GM12878 (cell line): ENCODE results near the gene PALLD. TPM values are rescaled to one million over a fixed set of nuclear protein-coding genes. Genes with fewer than 3 reads are reported as not detected.

Source experiments
- ATAC-seq: fragments of 200-7000 bp; cut with Tn5 transposase; 3 replicates; pipeline ENCODE4 v1.9.1; 2020; ENCODE audit warnings: mild to moderate bottlenecking, moderate library complexity
- BruUV-seq: library from RNA; stranded (reverse); fragments of 400-500 nt; replicated peaks from 2 replicates; lab custom pipeline; 2021; lab: Mats Ljungman, UMichigan
- CTCF ChIA-PET: fragments of 300-600 bp; sonication (Branson Sonifier 250); formaldehyde crosslinking; extraction: SDS; loops from one replicate; lab custom pipeline; 2021; ENCODE audit warnings: inconsistent platforms; lab: Yijun Ruan, JAX
- POLR2A ChIA-PET: fragments of 350-600 bp; formaldehyde crosslinking; extraction: SDS; loops from one replicate; lab custom pipeline; 2021; ENCODE audit warnings: inconsistent platforms; lab: Charles Lee
- RAD21 ChIA-PET: fragments of 300-600 bp; sonication (Branson Sonifier 250); formaldehyde crosslinking; loops from one replicate; lab custom pipeline; 2023; ENCODE audit warnings: antibody characterized with exemption; ENCODE audit not compliant: unreplicated experiment; lab: Charles Lee
- SMC1A ChIA-PET: fragments of 300-600 bp; sonication (Branson Sonifier 250); formaldehyde crosslinking; loops from one replicate; lab custom pipeline; 2023; ENCODE audit not compliant: unreplicated experiment, uncharacterized antibody; lab: Charles Lee
- DNase-seq: peaks from one replicate; pipeline ENCODE4 v3.0.0-alpha.2; 2011; ENCODE audit warnings: low read depth, low spot score
- FAIRE-seq: peaks from 3 replicates; lab custom pipeline; 2011; peaks lifted over from hg19 to GRCh38; lab: Jason Lieb, UNC
- H2AFZ ChIP-seq: 2 replicates; pipeline ENCODE4 v1.6.0; 2011; ENCODE audit warnings: low read depth, low read length, control low read depth; ENCODE audit not compliant: control insufficient read depth
- H3K27ac ChIP-seq: 2 replicates; pipeline ENCODE4 v1.5.1; 2011; ENCODE audit warnings: control low read depth; ENCODE audit not compliant: control insufficient read depth, insufficient read depth
- H3K27me3 ChIP-seq, 2 experiments: replicated peaks in 1 of 2; 2 replicates each; pipeline versions ENCODE4 v1.6.0 to v1.6.1; 2011; ENCODE audit warnings: low read length in 1 of 2; ENCODE audit not compliant: control insufficient read depth in 2 of 2, insufficient read depth in 2 of 2
- H3K36me3 ChIP-seq, 2 experiments: 2 replicates each; pipeline ENCODE4 v1.5.1; 2011; ENCODE audit warnings: low read length in 1 of 2; ENCODE audit not compliant: control insufficient read depth in 2 of 2, insufficient read depth in 2 of 2
- H3K4me1 ChIP-seq: 2 replicates; pipeline ENCODE4 v1.6.1; 2011; ENCODE audit warnings: mild to moderate bottlenecking, low read length, moderate library complexity, mixed read lengths; ENCODE audit not compliant: control insufficient read depth, insufficient read depth
- H3K4me2 ChIP-seq: 2 replicates; pipeline ENCODE4 v1.6.0; 2011; ENCODE audit warnings: control low read depth; ENCODE audit not compliant: control insufficient read depth, insufficient read depth
- H3K4me3 ChIP-seq: fragments of 200-600 bp; sonication (generic); 2 replicates; pipeline ENCODE4 v1.5.1; 2016
- H3K79me2 ChIP-seq: 2 replicates; pipeline ENCODE4 v1.6.0; 2011; ENCODE audit warnings: low read length; ENCODE audit not compliant: control insufficient read depth, insufficient read depth
- H3K9ac ChIP-seq: 2 replicates; pipeline ENCODE4 v1.8.0; 2011; ENCODE audit warnings: low read length, control low read depth, mixed read lengths; ENCODE audit not compliant: control insufficient read depth, insufficient read depth
- H3K9me3 ChIP-seq: replicated peaks from 3 replicates; pipeline ENCODE4 v1.5.1; 2011; ENCODE audit warnings: mild to moderate bottlenecking, low read length; ENCODE audit not compliant: control insufficient read depth, insufficient read depth
- H4K20me1 ChIP-seq: 2 replicates; pipeline ENCODE4 v1.6.0; 2011; ENCODE audit not compliant: control insufficient read depth, insufficient read depth
- ATF7 ChIP-seq: fragments of 450-650 bp; IDR thresholded peaks from 2 replicates; pipeline ENCODE4 v1.6.1; 2016; ENCODE audit warnings: low read depth, mild to moderate bottlenecking
- BRCA1 ChIP-seq: IDR thresholded peaks from 2 replicates; pipeline ENCODE4 v1.6.1; 2011; ENCODE audit warnings: low read depth, low read length, improper control_type of control experiment
- CHD4 ChIP-seq: fragments of 200-600 bp; sonication (generic); IDR thresholded peaks from 2 replicates; pipeline ENCODE4 v1.6.1; 2016; ENCODE audit warnings: mild to moderate bottlenecking
- CUX1 ChIP-seq: IDR thresholded peaks from 2 replicates; pipeline ENCODE4 v1.6.1; 2012; ENCODE audit warnings: improper control_type of control experiment, low read depth, low read length; ENCODE audit not compliant: insufficient replicate concordance
- EED ChIP-seq: sonication (generic); IDR thresholded peaks from 2 replicates; pipeline ENCODE4 v1.6.1; 2016; ENCODE audit warnings: antibody characterized with exemption, low read depth
- FOXM1 ChIP-seq: IDR thresholded peaks from 2 replicates; pipeline ENCODE4 v1.6.1; 2012; ENCODE audit warnings: low read depth, mild to moderate bottlenecking, inconsistent platforms, low read length, moderate library complexity
- MXI1 ChIP-seq: fragments of 150-350 bp; IDR thresholded peaks from 2 replicates; pipeline ENCODE4 v1.6.1; 2011; ENCODE audit warnings: low read depth, mild to moderate bottlenecking, inconsistent platforms, low read length, improper control_type of control experiment
- NBN ChIP-seq: fragments of 450-650 bp; IDR thresholded peaks from 2 replicates; pipeline ENCODE4 v1.6.1; 2016
- NR2C1 ChIP-seq: fragments of 450-650 bp; IDR thresholded peaks from 2 replicates; pipeline ENCODE4 v1.6.1; 2017; ENCODE audit warnings: antibody characterized with exemption, mild to moderate bottlenecking, moderate library complexity
- PAX5 ChIP-seq: IDR thresholded peaks from 2 replicates; pipeline ENCODE4 v1.6.1; 2011; ENCODE audit warnings: low read depth, low read length, borderline replicate concordance
- PKNOX1 ChIP-seq: fragments of 450-650 bp; IDR thresholded peaks from 2 replicates; pipeline ENCODE4 v1.6.1; 2016; ENCODE audit warnings: mild to moderate bottlenecking
- ZBTB40 ChIP-seq: fragments of 450-650 bp; IDR thresholded peaks from 2 replicates; pipeline ENCODE4 v1.6.1; 2016; ENCODE audit warnings: mild to moderate bottlenecking, moderate library complexity, borderline replicate concordance
- ZNF384 ChIP-seq: IDR thresholded peaks from 2 replicates; pipeline ENCODE4 v1.6.1; 2012; ENCODE audit warnings: low read depth, mild to moderate bottlenecking, low read length, improper control_type of control experiment, borderline replicate concordance
- WGBS: methylation state at CpG from one replicate; pipeline ENCODE4 v1.1.6; 2016; ENCODE audit warnings: low lambda C conversion rate; ENCODE audit not compliant: insufficient replicate concordance, insufficient coverage; ENCODE audit errors: missing lambda C conversion rate; 5-methylcytosine and 5-hydroxymethylcytosine counted together
- in situ Hi-C: fragments of 300-500 bp; cut with MboI; formaldehyde crosslinking; loops from 9 replicates; pipeline ENCODE4 v1.14.3; 2018; ENCODE audit warnings: mixed read lengths
- intact Hi-C: fragments of 100-400 bp; cut with micrococcal nuclease; formaldehyde crosslinking; loops from one replicate; pipeline ENCODE4 v1.14.2; 2022; ENCODE audit not compliant: unreplicated experiment
- polyA plus RNA-seq, 11 experiments: library from polyadenylated mRNA; depleted of rRNA in 4 of 11; unstranded in 6 of 11; stranded (reverse) in 5 of 11; fragments of >200 nt; fragmentation: Nextera tagmentation in 4 of 11; fragmentation: Illumina TruSeq in 1 of 11; extraction: Ambion mirVana in 4 of 11; extraction: Trizol in 1 of 11; gene quantifications; 1 replicate in 1 of 11; 2 replicates in 10 of 11; pipeline versions ENCODE4 v1.2.1 to v1.2.3, GENCODE V29; 2011 to 2016; ENCODE audit warnings: inconsistent platforms in 2 of 11, missing spikeins in 2 of 11, low read depth in 1 of 11
- total RNA-seq, 4 experiments: library from RNA; depleted of rRNA in 3 of 4; stranded (reverse); fragments of >200 nt in 3 of 4; fragmentation: Illumina TruSeq in 1 of 4; extraction: Trizol in 1 of 4; gene quantifications; 2 replicates each; pipeline versions ENCODE4 v1.2.1 to v1.2.3, GENCODE V29; 2013 to 2021

The PALLD gene
- total and polyA plus RNA-seq, 10 of the 15 experiments (the other 5 are each of a cell fraction or from before 2014, with no cell fraction given), result 1.0 to 7.7 (median 1.7) TPM

DNA sequence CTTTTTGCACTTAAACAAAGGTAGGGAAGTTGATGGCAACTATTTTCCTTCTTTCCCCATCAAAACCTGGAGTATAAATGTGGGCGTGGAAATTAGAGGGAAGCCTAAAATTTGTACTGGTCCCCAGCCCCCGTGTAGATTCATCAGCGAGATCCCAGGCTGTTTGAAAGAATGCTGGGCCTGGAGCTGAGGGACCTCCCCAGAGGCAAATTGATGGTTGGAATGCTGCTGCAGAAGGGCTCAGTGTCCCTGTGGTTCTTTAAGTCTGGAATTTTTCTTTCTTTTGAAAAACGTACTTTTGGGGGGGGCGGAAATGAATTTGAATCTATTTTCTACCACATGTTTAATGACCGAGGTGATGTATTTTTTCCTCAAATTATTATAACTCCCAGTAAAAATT, 316.0 kb downstream of the PALLD start:
- no peak overlapping the region for H3K9ac ChIP-seq
- ChIA-PET RAD21 (no interaction called here), CTCF (interaction anchor here (0.8 kb wide), 1 partner anchor 103 kb away, joined by 3 read pairs; no protein-coding TSS in a partner anchor), SMC1A (interaction anchor here (1.2 kb wide), 1 partner anchor 18 kb away, joined by 12 read pairs; no protein-coding TSS in a partner anchor), POLR2A (no interaction called here)
- no peaks in the 10 kb centered on the region for H4K20me1 ChIP-seq
- no peaks in the 10 kb centered on the region for H3K9me3 ChIP-seq
- H3K79me2 ChIP-seq, result no peaks in the 10 kb centered on the region
- no peak overlapping the region for H3K4me2 ChIP-seq
- WGBS, result 28% methylated on average over 6 of the region's 6 CpGs
- FAIRE-seq (no peak), DNase-seq (no peak), ATAC-seq (no peak)
- H2AFZ ChIP-seq, result no peak overlapping the region
- TF ChIP-seq NBN (no peak), ATF7 (no peak), MXI1 (no peak), NR2C1 (no peak), EED (no peak), CHD4 (no peak), FOXM1 (no peak), CUX1 (no peak), ZBTB40 (no peak), PAX5 (no peak), ZNF384 (no peak), BRCA1 (no peak), PKNOX1 (no peak)
- intact Hi-C loops (no loop called here), in situ Hi-C loops (no loop called here)
- no peak overlapping the region for H3K27ac ChIP-seq
- no peak overlapping the region for H3K4me3 ChIP-seq
- no peaks in the 10 kb centered on the region for H3K4me1 ChIP-seq
- no TSS peak for BruUV-seq
- H3K36me3 ChIP-seq, result no peaks in the 10 kb centered on the region
- H3K27me3 ChIP-seq, result peaks cover 2 to 6% of the 10 kb centered on the region in 2 experiments; a peak in 2 of 4 replicates
